IMR-90 (cell line): ENCODE results near the gene RPL19. TPM values are rescaled to one million over a fixed set of nuclear protein-coding genes. Genes with fewer than 3 reads are reported as not detected.

Source experiments
- ATAC-seq: fragments of 200-7000 bp; cut with Tn5 transposase; 2 replicates; pipeline ENCODE4 v1.9.1; 2020; ENCODE audit warnings: low read depth, mild to moderate bottlenecking, moderate library complexity
- BruUV-seq: library from RNA; stranded (reverse); fragments of 400-500 nt; replicated peaks from 2 replicates; lab custom pipeline; 2021; lab: Mats Ljungman, UMichigan
- CTCF ChIA-PET: fragments of 300-600 bp; formaldehyde crosslinking; extraction: SDS; loops from one replicate; lab custom pipeline; 2021; ENCODE audit warnings: antibody characterized with exemption; lab: Yijun Ruan, JAX
- POLR2A ChIA-PET: fragments of 300-600 bp; sonication (Branson Sonifier 250); formaldehyde crosslinking; loops from one replicate; lab custom pipeline; 2022; ENCODE audit warnings: antibody characterized with exemption; ENCODE audit not compliant: unreplicated experiment; lab: Charles Lee
- DNase-seq: peaks from one replicate; pipeline ENCODE4 v3.0.0; 2013
- H2AFZ ChIP-seq: replicated peaks from 2 replicates; pipeline ENCODE3; 2013; ENCODE audit warnings: low read length, mild to moderate bottlenecking; ENCODE audit not compliant: poor library complexity
- H2AK5ac ChIP-seq: 2 replicates; pipeline ENCODE4 v1.6.1; 2013; ENCODE audit warnings: low read depth, low read length, inconsistent platforms
- H2AK9ac ChIP-seq: replicated peaks from 2 replicates; pipeline ENCODE3; 2013; ENCODE audit warnings: mild to moderate bottlenecking, low read depth, low read length, moderate library complexity; ENCODE audit not compliant: poor library complexity
- H2BK120ac ChIP-seq: 2 replicates; pipeline ENCODE4 v1.6.1; 2013; ENCODE audit warnings: low read depth, low read length, inconsistent platforms
- H2BK15ac ChIP-seq: 3 replicates; pipeline ENCODE4 v1.6.1; 2013; ENCODE audit warnings: low read depth, low read length, inconsistent platforms
- H2BK20ac ChIP-seq: 2 replicates; pipeline ENCODE4 v1.6.1; 2013; ENCODE audit warnings: low read depth, mild to moderate bottlenecking, inconsistent platforms, low read length, moderate library complexity
- H2BK5ac ChIP-seq: 2 replicates; pipeline ENCODE4 v1.6.1; 2013; ENCODE audit warnings: mild to moderate bottlenecking, low read depth, low read length, inconsistent platforms; ENCODE audit not compliant: poor library complexity, severe bottlenecking
- H3K14ac ChIP-seq: replicated peaks from 2 replicates; pipeline ENCODE4 v1.6.1; 2013; ENCODE audit warnings: low read depth, low read length, inconsistent platforms
- H3K18ac ChIP-seq: 2 replicates; pipeline ENCODE4 v1.6.1; 2013; ENCODE audit warnings: low read depth, low read length, control low read depth
- H3K23ac ChIP-seq: 2 replicates; pipeline ENCODE4 v1.6.1; 2013; ENCODE audit warnings: low read depth, low read length, inconsistent platforms
- H3K27ac ChIP-seq: 2 replicates; pipeline ENCODE4 v1.5.1; 2013; ENCODE audit warnings: mild to moderate bottlenecking, control low read depth, low read length; ENCODE audit not compliant: insufficient read depth
- H3K27me3 ChIP-seq: 2 replicates; pipeline ENCODE4 v1.6.1; 2013; ENCODE audit warnings: low read length; ENCODE audit not compliant: control insufficient read depth, insufficient read depth
- H3K36me3 ChIP-seq: 2 replicates; pipeline ENCODE4 v1.6.1; 2013; ENCODE audit warnings: low read length, mixed read lengths; ENCODE audit not compliant: control insufficient read depth, insufficient read depth
- H3K4ac ChIP-seq: 2 replicates; pipeline ENCODE4 v1.6.1; 2013; ENCODE audit warnings: low read depth, low read length, inconsistent platforms
- H3K4me1 ChIP-seq: 2 replicates; pipeline ENCODE4 v1.6.1; 2013; ENCODE audit warnings: low read length, mixed read lengths; ENCODE audit not compliant: control insufficient read depth, insufficient read depth
- H3K4me2 ChIP-seq: 2 replicates; pipeline ENCODE4 v1.6.1; 2013; ENCODE audit warnings: low read depth, mild to moderate bottlenecking, control low read depth, low read length, moderate library complexity
- H3K4me3 ChIP-seq: 2 replicates; pipeline ENCODE4 v1.5.1; 2013; ENCODE audit warnings: low read depth, mild to moderate bottlenecking, control low read depth, low read length, moderate library complexity; ENCODE audit not compliant: insufficient read depth
- H3K56ac ChIP-seq: 2 replicates; pipeline ENCODE4 v1.6.1; 2013; ENCODE audit warnings: low read length, inconsistent platforms; ENCODE audit not compliant: insufficient read depth; ENCODE audit errors: extremely low read depth
- H3K79me1 ChIP-seq, 2 experiments: 2 replicates each; pipeline ENCODE4 v1.6.1; 2013; ENCODE audit warnings: low read length in 2 of 2, inconsistent platforms in 1 of 2, low read depth in 1 of 2
- H3K9ac ChIP-seq: 2 replicates; pipeline ENCODE4 v1.6.1; 2013; ENCODE audit warnings: low read depth, low read length, control low read depth
- H3K9me1 ChIP-seq: 2 replicates; pipeline ENCODE4 v1.6.1; 2013; ENCODE audit warnings: low read length, inconsistent platforms; ENCODE audit not compliant: insufficient read depth
- H3K9me3 ChIP-seq: 2 replicates; pipeline ENCODE4 v1.6.1; 2013; ENCODE audit warnings: low read length; ENCODE audit not compliant: control insufficient read depth, insufficient read depth
- H4K20me1 ChIP-seq: 2 replicates; pipeline ENCODE4 v1.6.1; 2013; ENCODE audit warnings: low read length, inconsistent platforms; ENCODE audit not compliant: insufficient read depth
- H4K5ac ChIP-seq: 2 replicates; pipeline ENCODE4 v1.6.1; 2013; ENCODE audit warnings: mild to moderate bottlenecking, low read depth, low read length, control low read depth
- H4K8ac ChIP-seq, 2 experiments: 2 replicates each; pipeline ENCODE4 v1.6.1; 2013; ENCODE audit warnings: low read depth in 2 of 2, low read length in 2 of 2, control low read depth in 1 of 2, inconsistent platforms in 1 of 2
- H4K91ac ChIP-seq: 2 replicates; pipeline ENCODE4 v1.6.1; 2013; ENCODE audit warnings: low read depth, low read length, inconsistent platforms; ENCODE audit not compliant: insufficient read depth
- BHLHE40 ChIP-seq: fragments of 150-350 bp; IDR thresholded peaks from 2 replicates; pipeline ENCODE4 v1.6.1; 2016; ENCODE audit warnings: mild to moderate bottlenecking, low read depth, low read length
- CHD1 ChIP-seq: IDR thresholded peaks from 2 replicates; pipeline ENCODE4 v1.6.1; 2012; ENCODE audit warnings: low read depth, low read length, improper control_type of control experiment
- CTCF ChIP-seq: conservative IDR thresholded peaks from 2 replicates; pipeline ENCODE4 v1.5.1; 2012; ENCODE audit warnings: mild to moderate bottlenecking, low read depth, low read length, improper control_type of control experiment
- ELK1 ChIP-seq: fragments of 150-350 bp; IDR thresholded peaks from 2 replicates; pipeline ENCODE4 v1.6.1; 2016; ENCODE audit warnings: low read depth, mild to moderate bottlenecking, low read length, moderate library complexity, borderline replicate concordance
- FOS ChIP-seq: fragments of 150-350 bp; IDR thresholded peaks from 2 replicates; pipeline ENCODE4 v1.6.1; 2016; ENCODE audit warnings: low read depth, low read length
- MAFK ChIP-seq: IDR thresholded peaks from 2 replicates; pipeline ENCODE4 v1.6.1; 2012; ENCODE audit warnings: low read depth, low read length, improper control_type of control experiment
- MAZ ChIP-seq: IDR thresholded peaks from 2 replicates; pipeline ENCODE4 v1.6.1; 2012; ENCODE audit warnings: low read depth, mild to moderate bottlenecking, low read length, improper control_type of control experiment, moderate library complexity, borderline replicate concordance
- POLR2A ChIP-seq: IDR thresholded peaks from 2 replicates; pipeline ENCODE4 v1.6.1; 2012; ENCODE audit warnings: mild to moderate bottlenecking, low read depth, low read length
- RAD21 ChIP-seq: IDR thresholded peaks from 2 replicates; pipeline ENCODE4 v1.6.1; 2012; ENCODE audit warnings: low read length, improper control_type of control experiment
- RCOR1 ChIP-seq: IDR thresholded peaks from 2 replicates; pipeline ENCODE4 v1.6.1; 2012; ENCODE audit warnings: mild to moderate bottlenecking, low read length, improper control_type of control experiment; ENCODE audit not compliant: insufficient replicate concordance
- RFX5 ChIP-seq: IDR thresholded peaks from 2 replicates; pipeline ENCODE4 v1.8.0; 2012; ENCODE audit warnings: low read depth, mild to moderate bottlenecking, low read length, moderate library complexity
- SMC3 ChIP-seq: fragments of 150-350 bp; IDR thresholded peaks from 2 replicates; pipeline ENCODE4 v1.6.1; 2016; ENCODE audit warnings: low read depth, mild to moderate bottlenecking, antibody characterized with exemption, low read length, moderate library complexity
- USF2 ChIP-seq: fragments of 150-350 bp; IDR thresholded peaks from 2 replicates; pipeline ENCODE4 v1.6.1; 2017; ENCODE audit warnings: mild to moderate bottlenecking, antibody characterized with exemption, low read length, low read depth
- WGBS, 2 experiments: methylation state at CpG; one replicate each; pipeline versions ENCODE4 v1.1.5 to v1.1.7; 2013; ENCODE audit warnings: missing lambda C conversion rate in 2 of 2; ENCODE audit not compliant: insufficient read length in 1 of 2; ENCODE audit errors: extremely low coverage in 2 of 2; 5-methylcytosine and 5-hydroxymethylcytosine counted together
- dilution Hi-C: fragments of 300-500 bp; cut with HindIII; formaldehyde crosslinking; loops from one replicate; pipeline ENCODE4 v1.14.3; 2018; ENCODE audit warnings: low sequenced_read_pairs; ENCODE audit not compliant: unreplicated experiment
- in situ Hi-C: fragments of 300-500 bp; cut with MboI; formaldehyde crosslinking; loops from 3 replicates; pipeline ENCODE4 v1.14.3; 2019; ENCODE audit warnings: low sequenced_read_pairs, inconsistent platforms, mixed read lengths
- intact Hi-C: fragments of 100-400 bp; cut with micrococcal nuclease; formaldehyde crosslinking; loops from 2 replicates; pipeline ENCODE4 v1.10.0; 2022
- polyA plus RNA-seq, 3 experiments: library from polyadenylated mRNA; depleted of rRNA; stranded (reverse); fragments of >200 nt; gene quantifications; 2 replicates each; pipeline ENCODE4 v1.2.3, GENCODE V29; 2012; ENCODE audit warnings: low replicate concordance in 1 of 3
- total RNA-seq: library from RNA; depleted of rRNA; stranded (reverse); fragments of >200 nt; gene quantifications from 2 replicates; pipeline ENCODE4 v1.2.3, GENCODE V29; 2012

RPL19 gene
- total and polyA plus RNA-seq, 2 of the 4 experiments (the other 2 are of a cell fraction): 2,101 to 2,466 TPM

- TF ChIP-seq BHLHE40 (no peak), CHD1 (no peak), MAFK (no peak)
These were observed 22.8 kb upstream of the RPL19 start (continued) for GRCh38 chr17:39177256-39177655.

GRCh38 chr17:39178536-39178935 lies 21.5 kb upstream of the RPL19 start:
- intact Hi-C loops: no loop called here
- dilution Hi-C loops: no loop called here
- H3K27ac ChIP-seq: no peak overlapping the region

More at GRCh38 chr17:39178536-39178935, 21.5 kb upstream of the RPL19 start:
- in situ Hi-C loops: no loop called here
- no peak for DNase-seq
- Histone ChIP-seq H4K5ac (no peak overlapping the region), H2BK15ac (no peak overlapping the region), H2AFZ (no peak overlapping the region), H2BK120ac (no peak overlapping the region), H2AK5ac (no peak overlapping the region), H3K9me1 (peaks cover 7% of the 10 kb centered on the region; the same call in 1 of the 2 replicates), H3K4me1 (no peaks in the 10 kb centered on the region), H3K79me1 (0 out of 4 replicates have a peak, but pooled peaks cover 0 to 2% of the 10 kb centered on the region in 2 experiments), H2BK5ac (no peak overlapping the region), H3K14ac (no peak overlapping the region), H2BK20ac (no peak overlapping the region), H4K91ac (no peak overlapping the region), H3K4me2 (no peak overlapping the region), H3K27me3 (no peaks in the 10 kb centered on the region), H3K9me3 (no peaks in the 10 kb centered on the region), H3K56ac (no peak overlapping the region), H4K20me1 (peaks cover 10% of the 10 kb centered on the region), H2AK9ac (no peak overlapping the region), H3K4me3 (no peak overlapping the region), H3K36me3 (peaks cover 31% of the 10 kb centered on the region), H3K23ac (no peak overlapping the region), H4K8ac (no peak overlapping the region), H3K4ac (no peak overlapping the region), H3K9ac (no peak overlapping the region), H3K18ac (no peak overlapping the region)
- CTCF ChIA-PET: interaction anchor here (1.3 kb wide), 1 partner anchor 14 kb away, joined by 3 read pairs; no protein-coding TSS in a partner anchor
- TF ChIP-seq ELK1: no peak
- TF ChIP-seq CHD1: no peak
- TF ChIP-seq RAD21: no peak
- no peak for TF ChIP-seq CTCF
- TF ChIP-seq POLR2A: no peak
- TF ChIP-seq RFX5: no peak
- no peak for TF ChIP-seq USF2
- no peak for TF ChIP-seq RCOR1
- no peak for TF ChIP-seq BHLHE40
- no peak for TF ChIP-seq SMC3
- no peak for TF ChIP-seq MAZ
- TF ChIP-seq FOS: no peak
- TF ChIP-seq MAFK: no peak
- ATAC-seq: no peak
- BruUV-seq: no TSS peak
- POLR2A ChIA-PET: no interaction called here
- 40% methylated on average over 1 of the region's 4 CpGs; no CpG with 5 or more reads in 1 of the 2 experiments for WGBS, 2 experiments
